Caco-2 (cell line): ENCODE data around the gene KATNAL1. TPM values are rescaled to one million over a fixed set of nuclear protein-coding genes. Genes with fewer than 3 reads are reported as not detected.

ENCODE experiments used
- BruUV-seq: library from RNA; stranded (reverse); fragments of 400-500 nt; replicated peaks from 2 replicates; lab custom pipeline; 2021; lab: Mats Ljungman, UMichigan
- CTCF ChIA-PET: fragments of 300-600 bp; sonication (Branson Sonifier 250); formaldehyde crosslinking; loops from one replicate; lab custom pipeline; 2022; ENCODE audit warnings: antibody characterized with exemption; lab: Charles Lee
- POLR2A ChIA-PET: fragments of 300-600 bp; sonication (Branson Sonifier 250); formaldehyde crosslinking; loops from one replicate; lab custom pipeline; 2022; ENCODE audit warnings: antibody characterized with exemption; lab: Charles Lee
- DNase-seq, 2 experiments: peaks; one replicate each; pipeline versions ENCODE4 v3.0.0 to v3.0.0-alpha.2; 2020 to 2022
- H3K27me3 ChIP-seq: replicated peaks from 2 replicates; pipeline ENCODE4 v1.6.0; 2011; ENCODE audit warnings: low read length; ENCODE audit not compliant: control insufficient read depth, insufficient read depth
- H3K36me3 ChIP-seq: 2 replicates; pipeline ENCODE4 v1.5.1; 2011; ENCODE audit warnings: low read length; ENCODE audit not compliant: control insufficient read depth, insufficient read depth
- H3K4me1 ChIP-seq: fragments of 250-450 bp; sonication (Bioruptor Pico); 2 replicates; pipeline ENCODE4 v1.5.1; 2020; ENCODE audit warnings: mild to moderate bottlenecking
- H3K4me3 ChIP-seq: 2 replicates; pipeline ENCODE4 v1.5.1; 2011; ENCODE audit warnings: low read depth, mild to moderate bottlenecking, control low read depth, low read length
- H3K9me3 ChIP-seq: fragments of 250-450 bp; sonication (Bioruptor Pico); 2 replicates; pipeline ENCODE4 v1.5.1; 2020; ENCODE audit warnings: mild to moderate bottlenecking, moderate library complexity
- H3K27ac Mint-ChIP-seq: one replicate; pipeline ENCODE4 v1.8.0; 2022; ENCODE audit warnings: mixed read lengths; ENCODE audit not compliant: unreplicated experiment
- H3K27me3 Mint-ChIP-seq: one replicate; pipeline ENCODE4 v1.8.0; 2022; ENCODE audit warnings: mixed read lengths; ENCODE audit not compliant: insufficient read depth, unreplicated experiment
- H3K36me3 Mint-ChIP-seq: one replicate; pipeline ENCODE4 v1.8.0; 2022; ENCODE audit warnings: mild to moderate bottlenecking, mixed read lengths; ENCODE audit not compliant: insufficient read depth, unreplicated experiment
- H3K4me1 Mint-ChIP-seq: one replicate; pipeline ENCODE4 v1.8.0; 2022; ENCODE audit warnings: low read depth, mixed read lengths; ENCODE audit not compliant: unreplicated experiment
- H3K4me3 Mint-ChIP-seq: one replicate; pipeline ENCODE4 v1.8.0; 2022; ENCODE audit warnings: mild to moderate bottlenecking, moderate library complexity, mixed read lengths; ENCODE audit not compliant: unreplicated experiment
- H3K9me3 Mint-ChIP-seq: one replicate; pipeline ENCODE4 v1.8.0; 2022; ENCODE audit warnings: mixed read lengths; ENCODE audit not compliant: unreplicated experiment
- CTCF ChIP-seq, 2 experiments: fragments of 200-600 bp in 1 of 2; IDR thresholded peaks; 1 replicate in 1 of 2; 2 replicates in 1 of 2; pipeline versions ENCODE4 v1.5.1 to v1.8.0; 2011 to 2022; ENCODE audit warnings: antibody characterized with exemption in 1 of 2, control low read depth in 1 of 2, inconsistent platforms in 1 of 2, low read depth in 1 of 2, low read length in 1 of 2, mild to moderate bottlenecking in 1 of 2, moderate library complexity in 1 of 2; ENCODE audit not compliant: insufficient read depth in 1 of 2, severe bottlenecking in 1 of 2, unreplicated experiment in 1 of 2
- intact Hi-C: fragments of 100-400 bp; cut with micrococcal nuclease; formaldehyde crosslinking; loops from one replicate; pipeline ENCODE4 v1.10.0; 2022; ENCODE audit not compliant: unreplicated experiment
- total RNA-seq: library from RNA; stranded (reverse); gene quantifications from 2 replicates; pipeline ENCODE4 v1.2.3, GENCODE V29; 2022

The KATNAL1 gene
- total RNA-seq, 1 experiment from 2014 or later = 8.1 TPM

DNA sequence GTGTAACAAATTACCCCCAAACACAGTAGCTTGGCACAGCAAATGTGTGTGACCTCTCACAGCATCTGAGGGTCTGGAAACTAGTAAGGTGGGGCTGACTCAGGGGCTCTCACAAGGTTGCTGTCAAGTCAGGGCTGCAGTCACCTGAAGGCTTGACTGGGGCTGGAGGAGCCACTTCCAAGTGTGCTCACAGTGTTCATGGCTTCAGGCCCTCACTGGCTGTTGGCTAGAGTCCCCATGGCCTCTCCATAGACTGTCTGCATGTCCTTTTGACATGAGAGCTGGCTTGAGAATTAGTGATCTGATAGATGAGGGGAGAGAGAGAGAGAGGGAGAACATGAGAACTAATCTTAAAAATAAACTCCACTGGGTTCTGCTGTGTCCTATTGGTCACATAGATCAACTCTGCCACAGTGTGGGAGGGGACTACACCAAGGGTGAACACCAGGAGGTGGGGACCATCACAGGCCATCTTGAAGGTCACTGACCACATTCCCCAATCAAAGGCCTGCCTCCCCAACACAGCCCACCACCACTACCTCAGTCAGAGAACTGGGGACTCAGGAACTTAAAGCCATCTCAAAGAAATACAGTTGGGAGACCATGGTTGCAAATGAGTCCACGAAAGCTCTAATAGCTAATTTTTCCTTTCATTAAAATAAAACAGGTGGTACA is 38.2 kb upstream of the KATNAL1 start:
- intact Hi-C loops = no loop called here
- no peaks in the 10 kb centered on the region for H3K27me3 ChIP-seq
- TF ChIP-seq CTCF (IDR thresholded peaks at IDR 0.05; ENCODE audit: insufficient read depth in 1 of 2, low read depth in 1 of 2, low read length in 1 of 2, severe bottlenecking in 1 of 2, unreplicated experiment in 1 of 2) = no peak
- no TSS peak for BruUV-seq
- H3K4me3 Mint-ChIP-seq = no peak overlapping the region
- no peak overlapping the region for H3K4me3 ChIP-seq
- no peaks in the 10 kb centered on the region for H3K27me3 Mint-ChIP-seq
- H3K9me3 Mint-ChIP-seq = no peaks in the 10 kb centered on the region
- H3K9me3 ChIP-seq = no peaks in the 10 kb centered on the region
- DNase-seq = no peak
- H3K27ac Mint-ChIP-seq = no peak overlapping the region
- ChIA-PET POLR2A (no interaction called here), CTCF (no interaction called here)
- H3K4me1 ChIP-seq = no peaks in the 10 kb centered on the region
- H3K4me1 Mint-ChIP-seq = no peaks in the 10 kb centered on the region
- H3K36me3 ChIP-seq = no peaks in the 10 kb centered on the region
- no peaks in the 10 kb centered on the region for H3K36me3 Mint-ChIP-seq

DNA sequence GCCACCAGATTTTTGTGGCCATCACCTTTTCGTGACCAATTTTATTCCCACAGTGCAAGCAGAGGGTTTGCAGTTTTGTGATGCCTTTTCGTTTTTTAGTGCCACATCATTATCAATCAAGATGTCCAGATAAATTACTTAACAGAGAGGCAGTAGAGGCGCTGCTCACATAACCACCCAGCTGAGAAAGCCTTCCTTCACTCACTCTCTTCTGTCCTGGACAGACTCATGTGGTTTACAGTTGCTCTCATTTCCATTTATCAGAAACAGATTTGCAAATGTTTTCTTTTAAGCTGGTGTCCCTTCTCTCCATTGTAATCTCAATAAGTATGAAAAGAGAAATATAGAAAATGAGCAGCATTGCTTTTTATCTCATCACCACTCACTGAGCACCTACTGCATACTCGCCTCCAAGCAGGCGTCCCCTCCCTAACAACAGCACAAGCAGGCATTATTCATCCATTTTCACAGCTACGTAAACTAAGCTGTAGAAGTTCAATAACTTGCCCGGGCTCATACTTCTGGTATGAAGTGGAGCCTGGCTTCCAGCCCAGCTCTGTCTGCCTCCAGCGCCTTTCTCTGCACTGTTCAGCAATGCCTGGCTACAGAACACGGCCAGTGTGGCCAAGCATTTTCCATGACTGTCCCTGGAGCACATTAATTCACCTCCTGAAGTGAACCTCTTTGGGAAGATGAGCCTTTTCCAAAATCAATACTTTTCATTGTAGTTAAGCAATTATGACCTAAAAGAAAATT is 34.6 kb upstream of the KATNAL1 start:
- H3K4me3 ChIP-seq = no peak overlapping the region
- ChIA-PET CTCF (no interaction called here), POLR2A (no interaction called here)
- Mint-ChIP-seq H3K4me3 (no peak overlapping the region), H3K4me1 (peaks cover 18% of the 10 kb centered on the region), H3K27ac (no peak overlapping the region), H3K27me3 (no peaks in the 10 kb centered on the region), H3K9me3 (peaks cover 6% of the 10 kb centered on the region), H3K36me3 (no peaks in the 10 kb centered on the region)
- no peaks in the 10 kb centered on the region for H3K27me3 ChIP-seq
- no peak for TF ChIP-seq CTCF (IDR thresholded peaks at IDR 0.05; ENCODE audit: insufficient read depth in 1 of 2, low read depth in 1 of 2, low read length in 1 of 2, severe bottlenecking in 1 of 2, unreplicated experiment in 1 of 2)
- BruUV-seq = no TSS peak
- H3K9me3 ChIP-seq = no peaks in the 10 kb centered on the region
- H3K4me1 ChIP-seq = peaks cover 21% of the 10 kb centered on the region; the same call in 1 of the 2 replicates
- no peak for DNase-seq
- H3K36me3 ChIP-seq = no peaks in the 10 kb centered on the region
- intact Hi-C loops = no loop called here

- H3K4me1 ChIP-seq = peaks cover 21% of the 10 kb centered on the region; the same call in 1 of the 2 replicates
- ChIA-PET CTCF (no interaction called here), POLR2A (no interaction called here)
- no peak for DNase-seq
- Mint-ChIP-seq H3K9me3 (peaks cover 6% of the 10 kb centered on the region), H3K4me3 (no peak overlapping the region), H3K36me3 (no peaks in the 10 kb centered on the region), H3K4me1 (peaks cover 18% of the 10 kb centered on the region), H3K27ac (no peak overlapping the region), H3K27me3 (no peaks in the 10 kb centered on the region)
- no peak for TF ChIP-seq CTCF (IDR thresholded peaks at IDR 0.05; ENCODE audit: insufficient read depth in 1 of 2, low read depth in 1 of 2, low read length in 1 of 2, severe bottlenecking in 1 of 2, unreplicated experiment in 1 of 2)
- H3K9me3 ChIP-seq = no peaks in the 10 kb centered on the region
- H3K36me3 ChIP-seq = no peaks in the 10 kb centered on the region
- no peaks in the 10 kb centered on the region for H3K27me3 ChIP-seq
- no peak overlapping the region for H3K4me3 ChIP-seq
- intact Hi-C loops = no loop called here
- no TSS peak for BruUV-seq
These were observed 33.2 kb upstream of the KATNAL1 start for GRCh38 chr13:30340331-30341250.
